SK-N-SH (cell line): Measurements from ENCODE around the gene RXFP3. TPM values are rescaled to one million over a fixed set of nuclear protein-coding genes. Genes with fewer than 3 reads are reported as not detected.

Experiments used
- CTCF ChIA-PET: fragments of 300-600, 350-600 bp; formaldehyde crosslinking; extraction: SDS; loops from one replicate; lab custom pipeline; 2021; lab: Yijun Ruan, JAX
- POLR2A ChIA-PET: fragments of 350-600 bp; sonication (Branson Sonifier 250); formaldehyde crosslinking; extraction: SDS; loops from one replicate; lab custom pipeline; 2020; ENCODE audit warnings: antibody characterized with exemption, inconsistent platforms; lab: Yijun Ruan, JAX
- DNase-seq: peaks from one replicate; pipeline ENCODE4 v3.0.0; 2012
- H2AFZ ChIP-seq: fragments of 200-600 bp; sonication (generic); 2 replicates; pipeline ENCODE4 v1.8.1; 2016; ENCODE audit warnings: antibody characterized with exemption, mild to moderate bottlenecking, low read depth
- H3F3A ChIP-seq: fragments of 200-600 bp; sonication (generic); replicated peaks from 2 replicates; pipeline ENCODE3; 2016; ENCODE audit warnings: antibody characterized with exemption, mild to moderate bottlenecking; ENCODE audit not compliant: insufficient read depth
- H3K27ac ChIP-seq, 2 experiments: fragments of 200-500 bp in 1 of 2; fragments of 200-600 bp in 1 of 2; sonication (Bioruptor generic) in 1 of 2; sonication (generic), shearing (Covaris generic) in 1 of 2; 2 replicates each; pipeline versions ENCODE4 v1.5.1 to v1.6.1; 2014 to 2016; ENCODE audit warnings: low read depth in 2 of 2, inconsistent platforms in 1 of 2, low read length in 1 of 2, mild to moderate bottlenecking in 1 of 2, mixed read lengths in 1 of 2
- H3K27me3 ChIP-seq: fragments of 200-600 bp; sonication (generic), shearing (Covaris generic); 2 replicates; pipeline ENCODE4 v1.6.1; 2016; ENCODE audit warnings: mixed run types; ENCODE audit not compliant: insufficient read depth
- H3K36me3 ChIP-seq, 2 experiments: fragments of 200-500 bp in 1 of 2; fragments of 200-600 bp in 1 of 2; sonication (Bioruptor generic) in 1 of 2; sonication (generic) in 1 of 2; replicated peaks in 1 of 2; 2 replicates each; pipeline versions ENCODE3 to v1.5.1; 2014 to 2016; ENCODE audit warnings: low read length in 1 of 2, mild to moderate bottlenecking in 1 of 2; ENCODE audit not compliant: insufficient read depth in 2 of 2, control insufficient read depth in 1 of 2
- H3K4me1 ChIP-seq, 2 experiments: fragments of 200-500 bp in 1 of 2; fragments of 200-600 bp in 1 of 2; sonication (Bioruptor generic) in 1 of 2; sonication (generic), shearing (Covaris generic) in 1 of 2; 2 replicates each; pipeline versions ENCODE4 v1.5.1 to v1.6.1; 2014 to 2016; ENCODE audit warnings: low read depth in 1 of 2, low read length in 1 of 2, mixed run types in 1 of 2; ENCODE audit not compliant: insufficient read depth in 2 of 2, control insufficient read depth in 1 of 2
- H3K4me2 ChIP-seq: fragments of 200-600 bp; sonication (generic), shearing (Covaris generic); 2 replicates; pipeline ENCODE4 v1.6.1; 2017; ENCODE audit warnings: mixed run types
- H3K4me3 ChIP-seq, 2 experiments: fragments of 200-500 bp in 1 of 2; fragments of 200-600 bp in 1 of 2; sonication (Bioruptor generic) in 1 of 2; sonication (generic), shearing (Covaris generic) in 1 of 2; 2 replicates each; pipeline versions ENCODE4 v1.5.1 to v1.8.1; 2014 to 2016; ENCODE audit warnings: low read depth in 2 of 2, inconsistent platforms in 1 of 2, low read length in 1 of 2, mild to moderate bottlenecking in 1 of 2, mixed read lengths in 1 of 2, moderate library complexity in 1 of 2
- H3K79me2 ChIP-seq: fragments of 200-600 bp; sonication (generic); 2 replicates; pipeline ENCODE4 v1.8.1; 2017; ENCODE audit warnings: mild to moderate bottlenecking; ENCODE audit not compliant: insufficient read depth
- H3K9ac ChIP-seq: fragments of 200-600 bp; sonication (generic); 2 replicates; pipeline ENCODE4 v1.6.1; 2017; ENCODE audit warnings: mixed run types
- H3K9me2 ChIP-seq: fragments of 200-600 bp; sonication (generic); 2 replicates; pipeline ENCODE4 v1.6.1; 2017; ENCODE audit warnings: mixed run types
- H3K9me3 ChIP-seq: fragments of 200-600 bp; sonication (generic); 2 replicates; pipeline ENCODE4 v1.6.1; 2017; ENCODE audit warnings: mixed run types, mild to moderate bottlenecking, moderate library complexity
- H4K20me1 ChIP-seq: fragments of 200-600 bp; sonication (generic); 2 replicates; pipeline ENCODE4 v1.6.1; 2017; ENCODE audit warnings: mild to moderate bottlenecking, mixed run types; ENCODE audit not compliant: insufficient read depth
- ELF1 ChIP-seq: IDR thresholded peaks from 2 replicates; pipeline ENCODE4 v1.4.0; 2012
- FOXJ3 ChIP-seq: sonication (generic); formaldehyde crosslinking; IDR thresholded peaks from 2 replicates; pipeline ENCODE4 v1.5.1; 2020; ENCODE audit warnings: mild to moderate bottlenecking, missing genetic modification reagents
- FOXM1 ChIP-seq: IDR thresholded peaks from 2 replicates; pipeline ENCODE4 v1.4.0; 2012; ENCODE audit warnings: low read depth, mild to moderate bottlenecking
- GABPA ChIP-seq: IDR thresholded peaks from 2 replicates; pipeline ENCODE4 v1.4.0; 2012; ENCODE audit warnings: low read depth, mild to moderate bottlenecking
- IRF3 ChIP-seq: fragments of 150-350 bp; IDR thresholded peaks from 2 replicates; pipeline ENCODE4 v1.6.1; 2016; ENCODE audit warnings: mild to moderate bottlenecking, low read depth, low read length
- MAX ChIP-seq: IDR thresholded peaks from 2 replicates; pipeline ENCODE4 v1.4.0; 2012; ENCODE audit warnings: low read depth
- NRF1 ChIP-seq: IDR thresholded peaks from 2 replicates; pipeline ENCODE4 v1.6.1; 2012; ENCODE audit warnings: low read depth, mild to moderate bottlenecking, low read length
- POLR2AphosphoS5 ChIP-seq: IDR thresholded peaks from 2 replicates; pipeline ENCODE4 v1.6.1; 2012; ENCODE audit warnings: low read depth, low read length
- RAD21 ChIP-seq: IDR thresholded peaks from 2 replicates; pipeline ENCODE4 v1.6.1; 2012; ENCODE audit warnings: mild to moderate bottlenecking, low read length
- RCOR1 ChIP-seq: fragments of 150-350 bp; IDR thresholded peaks from 2 replicates; pipeline ENCODE4 v1.6.1; 2017; ENCODE audit warnings: antibody characterized with exemption, low read length
- RFX5 ChIP-seq: IDR thresholded peaks from 2 replicates; pipeline ENCODE4 v1.6.1; 2012; ENCODE audit warnings: mild to moderate bottlenecking, improper control_type of control experiment, low read length
- SIN3A ChIP-seq: IDR thresholded peaks from 2 replicates; pipeline ENCODE4 v1.6.1; 2012; ENCODE audit warnings: low read depth, mild to moderate bottlenecking, low read length, moderate library complexity, borderline replicate concordance
- TAF1 ChIP-seq: IDR thresholded peaks from 2 replicates; pipeline ENCODE4 v1.6.1; 2012; ENCODE audit warnings: low read depth, mild to moderate bottlenecking, low read length, moderate library complexity, borderline replicate concordance
- TCF12 ChIP-seq: IDR thresholded peaks from 2 replicates; pipeline ENCODE4 v1.4.0; 2012
- USF1 ChIP-seq: IDR thresholded peaks from 2 replicates; pipeline ENCODE4 v1.4.0; 2012; ENCODE audit warnings: low read depth, borderline replicate concordance
- USF2 ChIP-seq: fragments of 150-350 bp; IDR thresholded peaks from 2 replicates; pipeline ENCODE4 v1.6.1; 2017; ENCODE audit warnings: antibody characterized with exemption, low read length, low read depth, borderline replicate concordance
- YY1 ChIP-seq: IDR thresholded peaks from 2 replicates; pipeline ENCODE4 v1.4.0; 2012; ENCODE audit warnings: low read depth, mild to moderate bottlenecking
- ZBTB33 ChIP-seq: IDR thresholded peaks from 2 replicates; pipeline ENCODE4 v1.4.0; 2012; ENCODE audit warnings: low read depth, borderline replicate concordance
- WGBS: methylation state at CpG from one replicate; pipeline ENCODE4 v1.1.6; 2017; ENCODE audit warnings: low lambda C conversion rate; 5-methylcytosine and 5-hydroxymethylcytosine counted together
- polyA plus RNA-seq, 3 experiments: library from polyadenylated mRNA; depleted of rRNA; stranded (reverse); fragments of >200 nt; gene quantifications; 2 replicates each; pipeline ENCODE4 v1.2.3, GENCODE V29; 2012

The RXFP3 gene
- polyA plus RNA-seq, 1 of the 3 experiments (the other 2 are of a cell fraction), result not detected

DNA sequence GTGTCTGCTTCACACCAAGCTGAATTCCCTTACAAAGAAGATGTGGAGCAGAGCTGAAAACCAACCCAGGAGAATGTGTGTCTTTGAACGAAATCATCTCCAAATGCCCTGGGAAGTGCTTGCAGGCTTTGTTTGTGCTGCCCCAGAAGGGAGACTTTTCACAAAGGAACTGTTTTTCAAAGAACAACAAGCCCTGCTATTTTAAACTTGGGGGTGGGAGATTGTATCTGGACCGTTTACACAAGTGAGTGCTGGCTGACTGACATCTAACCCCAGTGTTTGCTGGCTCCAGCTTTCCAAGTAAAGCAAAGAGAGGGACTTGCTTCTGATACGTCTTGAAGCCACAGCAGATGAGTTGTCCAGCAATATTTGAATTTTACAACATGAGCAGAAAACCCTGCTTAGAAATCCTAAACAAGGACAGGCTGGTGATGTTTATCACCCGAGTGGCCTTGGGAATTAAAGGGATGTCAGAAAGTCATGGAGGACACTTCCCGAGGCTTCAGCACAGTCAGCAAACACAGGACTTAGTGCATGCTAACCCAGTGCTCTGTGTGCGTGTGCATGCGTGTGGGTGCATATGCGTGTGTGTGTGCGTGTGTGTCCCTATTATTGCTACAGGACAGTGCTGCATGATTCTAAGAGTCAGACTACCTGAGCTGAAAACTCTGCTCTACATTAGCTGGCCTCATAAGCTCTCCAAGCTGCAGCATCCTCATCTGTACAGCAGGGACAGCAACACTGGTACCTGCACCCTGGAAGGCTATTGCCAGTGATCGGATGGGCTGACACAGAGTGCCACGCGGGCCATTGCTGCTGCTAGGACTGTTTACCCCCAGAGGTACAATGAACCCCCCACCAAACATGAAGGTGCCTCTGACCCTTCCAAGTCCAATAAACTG is 45.8 kb upstream of the RXFP3 start:
- H3K27me3 ChIP-seq, result no peaks in the 10 kb centered on the region; the same call in 1 of the 2 replicates
- no peak overlapping the region for H3K4me3 ChIP-seq
- H3K9me2 ChIP-seq, result no peaks in the 10 kb centered on the region
- no peaks in the 10 kb centered on the region for H3K79me2 ChIP-seq
- no peak overlapping the region for H3K9ac ChIP-seq
- H3K9me3 ChIP-seq, result no peaks in the 10 kb centered on the region
- no peak overlapping the region for H3K27ac ChIP-seq
- no peak for DNase-seq
- no peaks in the 10 kb centered on the region for H4K20me1 ChIP-seq
- H3K4me1 ChIP-seq, result peaks cover 0 to 3% of the 10 kb centered on the region in 2 experiments; a peak in 2 of 4 replicates
- H3F3A ChIP-seq, result no peaks in the 10 kb centered on the region
- CTCF ChIA-PET, result interaction anchor here (2.8 kb wide), 1 partner anchor 45 kb away, joined by 9 read pairs; the partner anchor contains the start of gene RXFP3
- WGBS, result 55% methylated on average over 12 of the region's 12 CpGs
- TF ChIP-seq USF2, result no peak
- TF ChIP-seq, all 33 proteins: peak for 0
- H2AFZ ChIP-seq, result no peak overlapping the region
- POLR2A ChIA-PET, result no interaction called here
- H3K4me2 ChIP-seq, result peak overlapping the region; percentile 50; the same call in 1 of the 2 replicates
- no peaks in the 10 kb centered on the region for H3K36me3 ChIP-seq

DNA sequence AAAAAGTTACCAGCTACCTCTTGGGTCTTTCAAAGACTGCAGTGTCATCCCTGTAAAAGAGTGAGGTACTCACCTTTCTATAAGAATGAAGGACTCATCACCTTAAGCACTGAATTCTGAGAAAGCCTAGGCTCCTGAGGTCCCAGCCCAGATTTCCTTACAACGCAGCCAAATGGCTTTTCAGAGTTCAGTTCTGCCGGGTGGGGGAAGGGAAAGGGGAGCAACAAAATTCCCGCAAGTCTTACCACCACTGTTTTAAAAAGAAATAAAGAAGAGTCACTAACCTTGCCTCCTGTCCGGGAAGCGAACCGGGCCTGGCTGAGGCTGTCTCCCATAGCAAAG is 44.8 kb upstream of the RXFP3 start:
- Histone ChIP-seq H3K27ac (no peak overlapping the region), H3K9ac (no peak overlapping the region), H4K20me1 (no peaks in the 10 kb centered on the region), H3F3A (no peaks in the 10 kb centered on the region), H3K4me3 (peak overlapping the region; percentile 26 to 31; a peak in 2 of 4 replicates), H3K4me1 (peaks cover 0 to 3% of the 10 kb centered on the region in 2 experiments; a peak in 2 of 4 replicates), H2AFZ (peak overlapping the region; percentile 27; the same call in 1 of the 2 replicates), H3K27me3 (no peaks in the 10 kb centered on the region; the same call in 1 of the 2 replicates), H3K9me2 (no peaks in the 10 kb centered on the region), H3K36me3 (no peaks in the 10 kb centered on the region), H3K9me3 (no peaks in the 10 kb centered on the region), H3K4me2 (peak overlapping the region; percentile 50), H3K79me2 (no peaks in the 10 kb centered on the region)
- CTCF ChIA-PET, result interaction anchor here (2.8 kb wide), 1 partner anchor 44 kb away, joined by 9 read pairs; the partner anchor contains the start of gene RXFP3
- TF ChIP-seq FOXM1 (no peak), POLR2AphosphoS5 (no peak), FOXJ3 (CRISPR knock-in tag) (no peak), ELF1 (no peak), IRF3 (no peak), TAF1 (no peak), TCF12 (no peak), YY1 (no peak), ZBTB33 (no peak), NRF1 (no peak), RAD21 (no peak), USF1 (no peak), MAX (no peak), RCOR1 (no peak), SIN3A (no peak), RFX5 (no peak), USF2 (no peak), GABPA (no peak)
- WGBS, result 56% methylated on average over 6 of the region's 6 CpGs
- POLR2A ChIA-PET, result no interaction called here
- no peak for DNase-seq
